GM12878 (cell line): ENCODE data around the gene ABCF1. TPM values are rescaled to one million over a fixed set of nuclear protein-coding genes. Genes with fewer than 3 reads are reported as not detected.
A peak's percentile ranks its signal among the peaks of the same experiment; 100 is the strongest.

Source experiments
- BCL11A ChIP-seq: IDR thresholded peaks from 2 replicates; pipeline ENCODE4 v1.6.1; 2011; ENCODE audit warnings: low read depth, low read length
- CBFB ChIP-seq: IDR thresholded peaks from 2 replicates; pipeline ENCODE4 v1.6.1; 2016; ENCODE audit warnings: antibody characterized with exemption, low read depth
- CHD1 ChIP-seq: IDR thresholded peaks from 2 replicates; pipeline ENCODE4 v1.6.1; 2012; ENCODE audit warnings: low read depth, low read length, improper control_type of control experiment
- CHD4 ChIP-seq: fragments of 200-600 bp; sonication (generic); IDR thresholded peaks from 2 replicates; pipeline ENCODE4 v1.6.1; 2016; ENCODE audit warnings: mild to moderate bottlenecking
- FOXM1 ChIP-seq: IDR thresholded peaks from 2 replicates; pipeline ENCODE4 v1.6.1; 2012; ENCODE audit warnings: low read depth, mild to moderate bottlenecking, inconsistent platforms, low read length, moderate library complexity
- IRF4 ChIP-seq: IDR thresholded peaks from 2 replicates; pipeline ENCODE4 v1.6.1; 2011; ENCODE audit warnings: low read depth, low read length
- KLF5 ChIP-seq: fragments of 450-650 bp; IDR thresholded peaks from 2 replicates; pipeline ENCODE4 v1.6.1; 2014; ENCODE audit warnings: mild to moderate bottlenecking; ENCODE audit not compliant: partially characterized antibody
- MTA2 ChIP-seq: fragments of 450-650 bp; IDR thresholded peaks from 2 replicates; pipeline ENCODE4 v1.6.1; 2016; ENCODE audit warnings: low read depth, mild to moderate bottlenecking, moderate library complexity
- NFYA ChIP-seq: IDR thresholded peaks from 2 replicates; pipeline ENCODE4 v1.6.1; 2011; ENCODE audit warnings: low read depth, mild to moderate bottlenecking, low read length, improper control_type of control experiment, borderline replicate concordance
- POLR2AphosphoS2 ChIP-seq: IDR thresholded peaks from 2 replicates; pipeline ENCODE4 v1.6.1; 2011; ENCODE audit warnings: low read depth, mild to moderate bottlenecking, low read length, improper control_type of control experiment, moderate library complexity
- POLR2AphosphoS5 ChIP-seq: IDR thresholded peaks from 2 replicates; pipeline ENCODE4 v1.6.1; 2011; ENCODE audit warnings: mild to moderate bottlenecking, low read length, inconsistent platforms
- SMARCA5 ChIP-seq: fragments of 450-650 bp; IDR thresholded peaks from 2 replicates; pipeline ENCODE4 v1.6.1; 2017; ENCODE audit warnings: mild to moderate bottlenecking
- WRNIP1 ChIP-seq: IDR thresholded peaks from 2 replicates; pipeline ENCODE4 v1.6.1; 2011; ENCODE audit warnings: low read depth, low read length, improper control_type of control experiment, borderline replicate concordance
- polyA plus RNA-seq, 11 experiments: library from polyadenylated mRNA; depleted of rRNA in 4 of 11; unstranded in 6 of 11; stranded (reverse) in 5 of 11; fragments of >200 nt; fragmentation: Nextera tagmentation in 4 of 11; fragmentation: Illumina TruSeq in 1 of 11; extraction: Ambion mirVana in 4 of 11; extraction: Trizol in 1 of 11; gene quantifications; 1 replicate in 1 of 11; 2 replicates in 10 of 11; pipeline versions ENCODE4 v1.2.1 to v1.2.3, GENCODE V29; 2011 to 2016; ENCODE audit warnings: inconsistent platforms in 2 of 11, missing spikeins in 2 of 11, low read depth in 1 of 11
- total RNA-seq, 4 experiments: library from RNA; depleted of rRNA in 3 of 4; stranded (reverse); fragments of >200 nt in 3 of 4; fragmentation: Illumina TruSeq in 1 of 4; extraction: Trizol in 1 of 4; gene quantifications; 2 replicates each; pipeline versions ENCODE4 v1.2.1 to v1.2.3, GENCODE V29; 2013 to 2021
- TF ChIP-seq, protein P1 (sequence below): fragments of 450-650 bp; IDR thresholded peaks from 2 replicates; pipeline ENCODE4 v1.6.1; 2017; ENCODE audit warnings: mild to moderate bottlenecking, moderate library complexity
- TF ChIP-seq, protein P2 (sequence below): fragments of 450-650 bp; formaldehyde crosslinking; IDR thresholded peaks from 2 replicates; pipeline ENCODE4 v1.5.0; 2022; ENCODE audit warnings: mild to moderate bottlenecking, missing genetic modification characterization
- TF ChIP-seq, protein P3 (sequence below): IDR thresholded peaks from 2 replicates; pipeline ENCODE4 v1.6.1; 2011; ENCODE audit warnings: low read depth, low read length, improper control_type of control experiment, borderline replicate concordance
- TF ChIP-seq, protein P4 (sequence below): fragments of 450-650 bp; IDR thresholded peaks from 2 replicates; pipeline ENCODE4 v1.6.1; 2014; ENCODE audit warnings: mild to moderate bottlenecking
- TF ChIP-seq, protein P5 (sequence below): fragments of 450-650 bp; IDR thresholded peaks from 2 replicates; pipeline ENCODE4 v1.6.1; 2017; ENCODE audit warnings: mild to moderate bottlenecking, moderate library complexity

Gene ABCF1
- total and polyA plus RNA-seq, 10 of the 15 experiments (the other 5 are each of a cell fraction or from before 2014, with no cell fraction given) = 21.3 to 79.6 (median 55.9) TPM

DNA sequence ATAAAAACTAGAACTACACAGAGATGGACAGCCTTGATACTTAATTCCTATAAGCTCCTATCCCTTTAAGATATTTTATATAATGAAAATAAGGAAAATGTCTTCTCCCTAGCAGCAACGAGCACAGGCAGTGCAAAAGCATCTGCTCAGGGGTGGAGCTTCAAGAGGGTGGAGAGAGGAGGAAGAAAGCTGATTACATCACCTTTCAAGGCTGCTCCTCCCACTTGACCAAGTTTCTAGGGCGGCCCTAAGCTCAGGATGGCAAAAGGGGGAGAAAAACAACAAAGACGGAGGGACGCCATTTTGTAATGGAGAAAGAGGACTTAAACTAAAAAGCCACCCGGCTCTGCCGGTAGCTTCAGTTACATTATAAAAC is 43.6 kb downstream of the ABCF1 start (continued):
- TF ChIP-seq, protein P1, sequence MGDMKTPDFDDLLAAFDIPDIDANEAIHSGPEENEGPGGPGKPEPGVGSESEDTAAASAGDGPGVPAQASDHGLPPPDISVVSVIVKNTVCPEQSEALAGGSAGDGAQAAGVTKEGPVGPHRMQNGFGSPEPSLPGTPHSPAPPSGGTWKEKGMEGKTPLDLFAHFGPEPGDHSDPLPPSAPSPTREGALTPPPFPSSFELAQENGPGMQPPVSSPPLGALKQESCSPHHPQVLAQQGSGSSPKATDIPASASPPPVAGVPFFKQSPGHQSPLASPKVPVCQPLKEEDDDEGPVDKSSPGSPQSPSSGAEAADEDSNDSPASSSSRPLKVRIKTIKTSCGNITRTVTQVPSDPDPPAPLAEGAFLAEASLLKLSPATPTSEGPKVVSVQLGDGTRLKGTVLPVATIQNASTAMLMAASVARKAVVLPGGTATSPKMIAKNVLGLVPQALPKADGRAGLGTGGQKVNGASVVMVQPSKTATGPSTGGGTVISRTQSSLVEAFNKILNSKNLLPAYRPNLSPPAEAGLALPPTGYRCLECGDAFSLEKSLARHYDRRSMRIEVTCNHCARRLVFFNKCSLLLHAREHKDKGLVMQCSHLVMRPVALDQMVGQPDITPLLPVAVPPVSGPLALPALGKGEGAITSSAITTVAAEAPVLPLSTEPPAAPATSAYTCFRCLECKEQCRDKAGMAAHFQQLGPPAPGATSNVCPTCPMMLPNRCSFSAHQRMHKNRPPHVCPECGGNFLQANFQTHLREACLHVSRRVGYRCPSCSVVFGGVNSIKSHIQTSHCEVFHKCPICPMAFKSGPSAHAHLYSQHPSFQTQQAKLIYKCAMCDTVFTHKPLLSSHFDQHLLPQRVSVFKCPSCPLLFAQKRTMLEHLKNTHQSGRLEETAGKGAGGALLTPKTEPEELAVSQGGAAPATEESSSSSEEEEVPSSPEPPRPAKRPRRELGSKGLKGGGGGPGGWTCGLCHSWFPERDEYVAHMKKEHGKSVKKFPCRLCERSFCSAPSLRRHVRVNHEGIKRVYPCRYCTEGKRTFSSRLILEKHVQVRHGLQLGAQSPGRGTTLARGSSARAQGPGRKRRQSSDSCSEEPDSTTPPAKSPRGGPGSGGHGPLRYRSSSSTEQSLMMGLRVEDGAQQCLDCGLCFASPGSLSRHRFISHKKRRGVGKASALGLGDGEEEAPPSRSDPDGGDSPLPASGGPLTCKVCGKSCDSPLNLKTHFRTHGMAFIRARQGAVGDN = no peak
- TF ChIP-seq IRF4 = no peak
- TF ChIP-seq KLF5 = no peak
- TF ChIP-seq, protein P2, sequence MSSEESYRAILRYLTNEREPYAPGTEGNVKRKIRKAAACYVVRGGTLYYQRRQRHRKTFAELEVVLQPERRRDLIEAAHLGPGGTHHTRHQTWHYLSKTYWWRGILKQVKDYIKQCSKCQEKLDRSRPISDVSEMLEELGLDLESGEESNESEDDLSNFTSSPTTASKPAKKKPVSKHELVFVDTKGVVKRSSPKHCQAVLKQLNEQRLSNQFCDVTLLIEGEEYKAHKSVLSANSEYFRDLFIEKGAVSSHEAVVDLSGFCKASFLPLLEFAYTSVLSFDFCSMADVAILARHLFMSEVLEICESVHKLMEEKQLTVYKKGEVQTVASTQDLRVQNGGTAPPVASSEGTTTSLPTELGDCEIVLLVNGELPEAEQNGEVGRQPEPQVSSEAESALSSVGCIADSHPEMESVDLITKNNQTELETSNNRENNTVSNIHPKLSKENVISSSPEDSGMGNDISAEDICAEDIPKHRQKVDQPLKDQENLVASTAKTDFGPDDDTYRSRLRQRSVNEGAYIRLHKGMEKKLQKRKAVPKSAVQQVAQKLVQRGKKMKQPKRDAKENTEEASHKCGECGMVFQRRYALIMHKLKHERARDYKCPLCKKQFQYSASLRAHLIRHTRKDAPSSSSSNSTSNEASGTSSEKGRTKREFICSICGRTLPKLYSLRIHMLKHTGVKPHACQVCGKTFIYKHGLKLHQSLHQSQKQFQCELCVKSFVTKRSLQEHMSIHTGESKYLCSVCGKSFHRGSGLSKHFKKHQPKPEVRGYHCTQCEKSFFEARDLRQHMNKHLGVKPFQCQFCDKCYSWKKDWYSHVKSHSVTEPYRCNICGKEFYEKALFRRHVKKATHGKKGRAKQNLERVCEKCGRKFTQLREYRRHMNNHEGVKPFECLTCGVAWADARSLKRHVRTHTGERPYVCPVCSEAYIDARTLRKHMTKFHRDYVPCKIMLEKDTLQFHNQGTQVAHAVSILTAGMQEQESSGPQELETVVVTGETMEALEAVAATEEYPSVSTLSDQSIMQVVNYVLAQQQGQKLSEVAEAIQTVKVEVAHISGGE (CRISPR knock-in tag) = no peak
- TF ChIP-seq CBFB = peak; percentile 54; the same call in 1 of the 2 replicates
- TF ChIP-seq FOXM1 = 0 out of 2 replicates have a peak, but pooled peaks have one; percentile 0
- no peak for TF ChIP-seq SMARCA5
- peak; percentile 69 for TF ChIP-seq POLR2AphosphoS2
- TF ChIP-seq CHD4 = no peak
- no peak for TF ChIP-seq MTA2
- TF ChIP-seq CHD1 = no peak; the same call in 1 of the 2 replicates
- TF ChIP-seq WRNIP1 = no peak
- no peak for TF ChIP-seq BCL11A
- TF ChIP-seq, protein P3, sequence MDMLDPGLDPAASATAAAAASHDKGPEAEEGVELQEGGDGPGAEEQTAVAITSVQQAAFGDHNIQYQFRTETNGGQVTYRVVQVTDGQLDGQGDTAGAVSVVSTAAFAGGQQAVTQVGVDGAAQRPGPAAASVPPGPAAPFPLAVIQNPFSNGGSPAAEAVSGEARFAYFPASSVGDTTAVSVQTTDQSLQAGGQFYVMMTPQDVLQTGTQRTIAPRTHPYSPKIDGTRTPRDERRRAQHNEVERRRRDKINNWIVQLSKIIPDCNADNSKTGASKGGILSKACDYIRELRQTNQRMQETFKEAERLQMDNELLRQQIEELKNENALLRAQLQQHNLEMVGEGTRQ = no peak; the same call in 1 of the 2 replicates
- TF ChIP-seq POLR2AphosphoS5 = peak; percentile 42
- TF ChIP-seq, protein P4, sequence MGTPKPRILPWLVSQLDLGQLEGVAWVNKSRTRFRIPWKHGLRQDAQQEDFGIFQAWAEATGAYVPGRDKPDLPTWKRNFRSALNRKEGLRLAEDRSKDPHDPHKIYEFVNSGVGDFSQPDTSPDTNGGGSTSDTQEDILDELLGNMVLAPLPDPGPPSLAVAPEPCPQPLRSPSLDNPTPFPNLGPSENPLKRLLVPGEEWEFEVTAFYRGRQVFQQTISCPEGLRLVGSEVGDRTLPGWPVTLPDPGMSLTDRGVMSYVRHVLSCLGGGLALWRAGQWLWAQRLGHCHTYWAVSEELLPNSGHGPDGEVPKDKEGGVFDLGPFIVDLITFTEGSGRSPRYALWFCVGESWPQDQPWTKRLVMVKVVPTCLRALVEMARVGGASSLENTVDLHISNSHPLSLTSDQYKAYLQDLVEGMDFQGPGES = no peak
- TF ChIP-seq, protein P5, sequence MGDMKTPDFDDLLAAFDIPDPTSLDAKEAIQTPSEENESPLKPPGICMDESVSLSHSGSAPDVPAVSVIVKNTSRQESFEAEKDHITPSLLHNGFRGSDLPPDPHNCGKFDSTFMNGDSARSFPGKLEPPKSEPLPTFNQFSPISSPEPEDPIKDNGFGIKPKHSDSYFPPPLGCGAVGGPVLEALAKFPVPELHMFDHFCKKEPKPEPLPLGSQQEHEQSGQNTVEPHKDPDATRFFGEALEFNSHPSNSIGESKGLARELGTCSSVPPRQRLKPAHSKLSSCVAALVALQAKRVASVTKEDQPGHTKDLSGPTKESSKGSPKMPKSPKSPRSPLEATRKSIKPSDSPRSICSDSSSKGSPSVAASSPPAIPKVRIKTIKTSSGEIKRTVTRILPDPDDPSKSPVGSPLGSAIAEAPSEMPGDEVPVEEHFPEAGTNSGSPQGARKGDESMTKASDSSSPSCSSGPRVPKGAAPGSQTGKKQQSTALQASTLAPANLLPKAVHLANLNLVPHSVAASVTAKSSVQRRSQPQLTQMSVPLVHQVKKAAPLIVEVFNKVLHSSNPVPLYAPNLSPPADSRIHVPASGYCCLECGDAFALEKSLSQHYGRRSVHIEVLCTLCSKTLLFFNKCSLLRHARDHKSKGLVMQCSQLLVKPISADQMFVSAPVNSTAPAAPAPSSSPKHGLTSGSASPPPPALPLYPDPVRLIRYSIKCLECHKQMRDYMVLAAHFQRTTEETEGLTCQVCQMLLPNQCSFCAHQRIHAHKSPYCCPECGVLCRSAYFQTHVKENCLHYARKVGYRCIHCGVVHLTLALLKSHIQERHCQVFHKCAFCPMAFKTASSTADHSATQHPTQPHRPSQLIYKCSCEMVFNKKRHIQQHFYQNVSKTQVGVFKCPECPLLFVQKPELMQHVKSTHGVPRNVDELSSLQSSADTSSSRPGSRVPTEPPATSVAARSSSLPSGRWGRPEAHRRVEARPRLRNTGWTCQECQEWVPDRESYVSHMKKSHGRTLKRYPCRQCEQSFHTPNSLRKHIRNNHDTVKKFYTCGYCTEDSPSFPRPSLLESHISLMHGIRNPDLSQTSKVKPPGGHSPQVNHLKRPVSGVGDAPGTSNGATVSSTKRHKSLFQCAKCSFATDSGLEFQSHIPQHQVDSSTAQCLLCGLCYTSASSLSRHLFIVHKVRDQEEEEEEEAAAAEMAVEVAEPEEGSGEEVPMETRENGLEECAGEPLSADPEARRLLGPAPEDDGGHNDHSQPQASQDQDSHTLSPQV = no peak
- no peak for TF ChIP-seq NFYA
